ENCODE results near the gene CCDC81. TPM values are rescaled to one million over a fixed set of nuclear protein-coding genes. Genes with fewer than 3 reads are reported as not detected.

CCDC81 gene
- total RNA-seq, 2 donors from 2014 or later: 2.0 to 21.4 TPM

DNA sequence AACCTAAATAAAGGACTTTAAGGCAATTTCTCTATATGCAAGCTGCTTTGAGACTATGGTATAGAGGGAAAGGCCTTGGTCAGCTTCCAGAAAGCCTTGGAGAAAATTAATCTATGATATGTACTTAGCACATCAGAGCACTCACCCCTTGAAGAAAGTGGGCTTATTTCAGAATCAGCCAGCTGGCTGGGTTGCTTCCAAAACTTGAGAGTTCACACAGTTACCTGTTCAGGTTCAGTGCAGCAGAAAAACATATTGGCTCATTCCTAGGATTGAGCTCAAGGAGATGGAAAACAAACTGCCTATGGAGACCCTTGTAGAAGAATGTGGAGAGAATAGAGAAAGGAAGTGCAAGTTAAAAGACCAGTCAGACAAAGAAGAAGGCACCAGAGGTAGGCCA lies 22.7 kb downstream of the CCDC81 start:
- Histone ChIP-seq H3K27ac (no peak overlapping the region), H3K27me3 (replicated peaks; ENCODE audit: insufficient read depth) (no peaks in the 10 kb centered on the region), H3K9me3 (no peaks in the 10 kb centered on the region), H3K4me3 (no peak overlapping the region), H3K4me1 (ENCODE audit: control insufficient read depth in 1 of 2, low read depth in 2 of 2) (peaks cover 3 to 13% of the 10 kb centered on the region in 2 donors), H3K36me3 (no peaks in the 10 kb centered on the region)
- DNase-seq (ENCODE audit: low spot score) (no peak), ATAC-seq (ENCODE audit: insufficient number of reproducible peaks, low FRiP score, low read depth) (no peak)
- no peak for TF ChIP-seq CTCF (IDR thresholded peaks at IDR 0.05)

DNA sequence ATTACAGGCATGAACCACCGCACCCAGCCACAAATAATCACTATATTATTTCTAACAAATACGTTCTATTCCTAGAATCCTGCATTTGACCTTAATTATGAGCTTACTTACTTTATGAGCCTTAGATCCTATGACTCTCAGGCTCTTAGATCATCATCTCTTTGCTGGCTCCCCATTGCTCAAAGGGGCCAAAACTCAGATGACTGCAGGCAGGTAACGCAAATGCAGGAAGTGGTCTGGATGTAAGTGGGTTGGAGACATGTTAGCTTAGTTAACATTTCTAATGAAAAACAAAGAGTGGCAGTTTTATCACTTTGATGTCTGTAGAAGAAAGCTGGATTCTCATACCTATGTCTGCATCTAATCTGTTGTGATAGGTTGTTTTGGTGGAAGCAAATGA lies 23.4 kb downstream of the CCDC81 start:
- H3K4me3 ChIP-seq: no peak overlapping the region
- ATAC-seq (ENCODE audit: insufficient number of reproducible peaks, low FRiP score, low read depth): no peak
- TF ChIP-seq CTCF (IDR thresholded peaks at IDR 0.05): no peak

DNA sequence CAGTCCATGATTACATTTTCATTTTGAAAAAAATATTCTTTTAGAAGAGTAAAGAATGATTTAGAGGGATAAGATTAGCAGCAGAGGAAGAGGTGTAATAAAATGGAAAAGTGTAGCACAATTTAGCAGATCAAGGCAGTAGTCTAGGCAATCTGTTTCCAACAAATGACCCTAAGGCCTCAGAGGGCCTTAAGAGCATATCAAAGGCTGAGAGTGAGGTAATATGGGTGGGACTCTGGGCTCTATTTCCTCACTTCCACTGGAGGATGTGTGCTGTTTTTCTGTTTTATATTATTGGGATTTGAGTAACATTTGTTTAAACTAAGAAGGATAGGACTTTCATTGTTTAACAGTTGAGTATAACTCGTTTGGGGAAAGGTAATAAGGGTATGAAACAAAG lies 28.8 kb downstream of the CCDC81 start:
- TF ChIP-seq CTCF (IDR thresholded peaks at IDR 0.05): no peak
- DNase-seq (ENCODE audit: low spot score) (no peak), ATAC-seq (ENCODE audit: insufficient number of reproducible peaks, low FRiP score, low read depth) (no peak)
- no peaks in the 10 kb centered on the region for H3K36me3 ChIP-seq
- H3K27me3 ChIP-seq (replicated peaks; ENCODE audit: insufficient read depth): no peaks in the 10 kb centered on the region
- no peak overlapping the region for H3K27ac ChIP-seq
- H3K4me1 ChIP-seq (ENCODE audit: control insufficient read depth in 1 of 2, low read depth in 2 of 2): no peaks in the 10 kb centered on the region
- H3K4me3 ChIP-seq: no peak overlapping the region
- no peaks in the 10 kb centered on the region for H3K9me3 ChIP-seq

More for the DNA sequence above, 23.4 kb downstream of the CCDC81 start:
- Histone ChIP-seq H3K27me3 (replicated peaks; ENCODE audit: insufficient read depth) (no peaks in the 10 kb centered on the region), H3K27ac (no peak overlapping the region), H3K4me1 (ENCODE audit: control insufficient read depth in 1 of 2, low read depth in 2 of 2) (peaks cover 3 to 13% of the 10 kb centered on the region in 2 donors), H3K9me3 (no peaks in the 10 kb centered on the region), H3K36me3 (no peaks in the 10 kb centered on the region)
- no peak for DNase-seq (ENCODE audit: low spot score)

GRCh38 chr11:86408845-86409244 lies 34.2 kb downstream of the CCDC81 start:
- DNase-seq (ENCODE audit: low spot score): no peak
- TF ChIP-seq CTCF (IDR thresholded peaks at IDR 0.05): no peak
- no peaks in the 10 kb centered on the region for H3K4me1 ChIP-seq (ENCODE audit: control insufficient read depth in 1 of 2, low read depth in 2 of 2)
- no peaks in the 10 kb centered on the region for H3K9me3 ChIP-seq
- no peak for ATAC-seq (ENCODE audit: insufficient number of reproducible peaks, low FRiP score, low read depth)
- no peak overlapping the region for H3K27ac ChIP-seq
- H3K36me3 ChIP-seq: no peaks in the 10 kb centered on the region
- H3K27me3 ChIP-seq (replicated peaks; ENCODE audit: insufficient read depth): no peaks in the 10 kb centered on the region
- no peak overlapping the region for H3K4me3 ChIP-seq

DNA sequence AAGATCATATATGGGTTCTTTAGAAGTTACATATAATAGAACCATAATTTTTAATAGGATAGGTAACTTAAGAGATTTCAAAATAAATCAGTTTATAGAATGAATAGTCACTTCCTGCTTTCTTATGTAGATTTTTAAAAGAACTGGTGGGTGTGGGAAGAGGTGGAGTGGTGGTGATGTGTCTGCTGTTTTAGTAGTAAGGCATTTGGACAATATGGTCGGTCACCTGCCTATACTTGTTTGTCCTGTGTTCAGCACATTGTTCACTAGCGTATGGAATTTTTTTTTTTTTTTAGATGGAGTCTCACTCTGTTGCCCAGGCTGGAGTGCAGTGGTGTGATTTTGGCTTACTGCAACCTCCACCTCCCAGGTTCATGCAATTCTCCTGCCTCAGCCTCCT lies 39.3 kb downstream of the CCDC81 start:
- no peak overlapping the region for H3K4me3 ChIP-seq
- H3K9me3 ChIP-seq: no peaks in the 10 kb centered on the region
- H3K27ac ChIP-seq: no peak overlapping the region
- TF ChIP-seq CTCF (IDR thresholded peaks at IDR 0.05): no peak
- DNase-seq (ENCODE audit: low spot score): no peak
- no peaks in the 10 kb centered on the region for H3K36me3 ChIP-seq
- no peak for ATAC-seq (ENCODE audit: insufficient number of reproducible peaks, low FRiP score, low read depth)
- no peaks in the 10 kb centered on the region for H3K4me1 ChIP-seq (ENCODE audit: control insufficient read depth in 1 of 2, low read depth in 2 of 2)
- H3K27me3 ChIP-seq (replicated peaks; ENCODE audit: insufficient read depth): no peaks in the 10 kb centered on the region
